GM21390 (cell line): ENCODE data around the gene PARD3B.

Experiments
- ATAC-seq: cut with Tn5 transposase; IDR thresholded peaks from one replicate; pipeline ENCODE4 v1.9.1; 2021; ENCODE audit not compliant: unreplicated experiment

Gene PARD3B

GRCh38 chr2:204933735-204934374 lies 388.6 kb downstream of the PARD3B start:
- ATAC-seq, result no peak

- no peak for ATAC-seq
These were observed 399.7 kb downstream of the PARD3B start for GRCh38 chr2:204944927-204945326.

- no peak for ATAC-seq
These were observed 400.1 kb downstream of the PARD3B start for GRCh38 chr2:204945376-204945775.

DNA sequence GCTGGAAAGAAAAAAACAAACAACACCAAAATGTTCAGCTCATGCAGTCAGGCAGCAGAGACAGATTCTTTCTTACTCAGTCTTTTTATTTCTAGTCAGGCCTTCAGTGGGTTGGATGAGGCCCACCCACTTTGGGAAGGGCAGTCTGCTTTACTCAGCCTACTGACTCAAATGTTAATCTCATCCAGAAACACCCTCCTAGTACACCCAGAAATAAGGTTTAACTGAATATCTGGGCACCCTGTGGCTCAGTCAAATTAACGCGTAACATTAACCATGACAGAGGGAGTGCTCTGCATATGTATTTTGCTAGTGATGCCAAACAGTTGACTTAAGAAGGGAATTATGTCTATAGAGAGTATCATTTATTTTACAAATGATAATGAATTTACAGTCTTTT lies 401.6 kb downstream of the PARD3B start:
- ATAC-seq, result no peak

- ATAC-seq, result no peak
These were observed 402.1 kb downstream of the PARD3B start for GRCh38 chr2:204947405-204947804.

DNA sequence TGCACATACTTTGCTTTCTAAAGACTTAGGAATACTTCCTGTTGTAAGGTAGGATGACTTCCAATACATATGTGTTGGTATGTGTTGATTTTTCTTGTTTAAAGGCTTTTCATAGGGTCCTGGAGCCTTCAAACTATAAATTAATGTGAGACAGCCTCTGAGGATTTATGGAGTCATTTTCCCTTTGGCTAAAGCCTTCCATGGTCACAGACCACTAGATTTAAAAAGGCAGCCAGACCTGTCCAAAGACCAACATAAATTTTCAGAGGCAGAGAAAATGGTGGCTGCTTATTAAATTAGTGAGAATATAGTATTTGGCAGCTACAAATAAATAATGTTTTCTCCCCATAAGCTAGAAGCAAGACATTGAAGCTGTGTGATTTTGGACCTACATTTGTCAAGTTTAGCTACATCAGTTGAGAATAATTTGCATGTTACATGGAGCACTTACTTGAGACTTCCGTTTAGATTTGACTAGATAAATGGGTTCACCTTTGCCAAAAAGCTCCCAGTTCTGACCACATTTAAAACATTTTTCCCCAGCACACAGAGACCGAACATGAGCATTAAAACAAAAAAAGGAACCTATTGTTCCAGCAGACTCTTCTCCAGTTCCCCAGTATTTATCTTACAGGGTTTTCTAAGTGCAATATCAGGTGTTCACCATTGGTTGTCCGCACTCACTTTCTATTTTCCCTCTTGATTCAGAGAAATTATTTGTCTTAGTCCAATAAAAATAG lies 402.9 kb downstream of the PARD3B start:
- no peak for ATAC-seq

GRCh38 chr2:204948822-204949221 lies 403.5 kb downstream of the PARD3B start:
- no peak for ATAC-seq

DNA sequence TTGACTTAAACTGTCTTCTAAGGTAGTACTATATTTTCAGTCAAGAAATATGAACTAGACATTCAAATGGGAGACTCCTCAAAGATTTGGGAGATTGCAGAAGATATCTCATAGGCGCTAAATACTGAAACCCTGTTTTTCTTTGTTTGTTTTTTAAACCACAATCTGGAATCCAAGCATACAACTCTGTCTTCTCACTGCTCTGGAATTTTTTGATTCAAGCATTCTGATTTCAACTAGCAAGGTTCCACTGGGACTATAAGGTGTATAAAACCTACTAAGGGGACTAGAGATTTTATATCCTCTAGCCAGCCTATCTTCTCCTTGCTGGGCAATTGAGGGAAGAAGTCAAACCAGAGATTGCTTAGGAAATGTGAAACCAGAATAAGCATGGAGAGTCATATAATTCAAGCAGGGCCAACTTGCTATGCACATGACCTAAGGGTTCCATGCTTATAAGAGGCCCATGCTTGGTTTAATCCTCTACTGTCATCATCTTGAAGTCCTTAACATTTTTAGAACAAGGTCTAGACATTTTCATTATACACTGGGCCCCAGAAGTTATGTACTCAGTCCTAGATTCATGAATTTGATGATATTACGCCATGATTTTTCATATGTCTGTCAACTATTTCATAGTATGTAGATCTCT lies 405.5 kb downstream of the PARD3B start:
- ATAC-seq, result no peak

DNA sequence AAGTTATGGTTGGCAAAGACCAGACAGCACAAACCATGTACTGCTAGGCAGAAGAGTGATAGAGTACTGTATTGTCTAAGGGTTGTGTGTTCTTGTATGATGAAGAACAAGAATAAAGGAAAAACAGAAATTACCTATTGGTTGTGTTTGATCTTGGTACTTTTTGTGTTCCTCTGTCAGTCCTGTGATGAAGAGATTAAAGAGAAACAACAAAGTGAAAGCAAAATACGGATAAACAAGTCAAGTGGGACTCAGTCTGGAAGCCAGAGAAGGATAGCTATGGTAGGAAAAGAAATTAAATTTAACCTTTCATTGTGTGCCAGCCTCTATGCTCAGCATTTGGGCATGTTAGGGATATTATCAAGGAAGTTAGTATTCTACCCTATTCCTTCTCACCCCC lies 413.1 kb downstream of the PARD3B start:
- ATAC-seq, result no peak

GRCh38 chr2:204964414-204964813 lies 419.1 kb downstream of the PARD3B start:
- ATAC-seq, result no peak

DNA sequence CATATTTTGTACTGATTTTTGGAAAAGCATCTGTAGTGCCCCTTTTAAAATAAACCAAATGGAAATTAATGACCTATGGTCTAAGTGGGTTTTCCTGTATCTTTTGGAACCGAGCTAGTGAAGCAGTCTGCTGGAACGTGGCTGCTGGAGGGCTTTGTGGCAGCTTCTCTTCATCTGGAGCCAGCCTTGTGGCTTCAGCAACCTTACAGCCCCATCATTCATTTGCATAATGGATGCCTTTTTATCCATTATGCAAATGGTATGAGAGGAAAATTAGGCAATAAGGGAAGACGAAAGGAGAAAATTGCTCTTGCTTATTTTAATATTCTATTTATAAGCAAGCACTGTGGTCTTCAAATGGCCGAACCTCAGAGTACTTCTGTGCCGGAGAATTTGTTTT lies 421.0 kb downstream of the PARD3B start:
- no peak for ATAC-seq

DNA sequence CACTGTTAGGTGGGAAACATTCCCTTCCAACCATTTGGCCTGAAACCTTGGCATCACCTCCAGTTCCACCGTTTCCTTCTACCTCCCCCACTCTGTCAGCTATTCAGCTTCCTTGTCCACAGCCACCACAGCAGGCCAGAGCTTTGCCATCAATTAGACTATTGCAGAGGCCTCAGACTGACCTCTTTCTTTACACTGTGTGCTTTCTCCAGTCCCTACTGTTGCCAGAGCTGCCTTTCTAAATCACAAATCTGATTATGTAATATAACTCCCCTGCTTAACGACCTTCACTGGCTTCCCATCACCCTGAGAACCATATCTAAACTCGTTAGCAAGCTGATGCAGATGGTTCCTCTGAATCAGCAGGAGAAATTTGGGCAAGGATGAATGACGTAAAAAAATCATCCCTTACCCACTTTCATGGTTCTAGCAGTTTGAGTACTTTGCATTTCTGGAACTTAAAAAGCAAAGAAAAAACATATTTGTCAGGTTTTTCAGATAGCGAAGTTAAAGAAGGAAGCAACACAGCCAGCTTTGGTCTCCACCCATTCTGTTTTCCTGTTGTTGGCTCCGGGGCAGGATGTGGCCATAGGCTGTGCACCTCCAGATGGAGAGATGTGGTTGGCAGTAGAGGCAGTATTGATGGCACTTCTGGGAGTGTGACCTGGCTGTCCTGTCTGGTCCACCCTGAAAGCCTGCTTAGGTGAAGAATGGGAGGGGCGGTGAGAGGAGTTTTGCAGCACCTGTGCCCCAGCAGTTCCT lies 422.1 kb downstream of the PARD3B start:
- ATAC-seq, result no peak

GRCh38 chr2:204971206-204971907 lies 426.1 kb downstream of the PARD3B start:
- ATAC-seq, result no peak

DNA sequence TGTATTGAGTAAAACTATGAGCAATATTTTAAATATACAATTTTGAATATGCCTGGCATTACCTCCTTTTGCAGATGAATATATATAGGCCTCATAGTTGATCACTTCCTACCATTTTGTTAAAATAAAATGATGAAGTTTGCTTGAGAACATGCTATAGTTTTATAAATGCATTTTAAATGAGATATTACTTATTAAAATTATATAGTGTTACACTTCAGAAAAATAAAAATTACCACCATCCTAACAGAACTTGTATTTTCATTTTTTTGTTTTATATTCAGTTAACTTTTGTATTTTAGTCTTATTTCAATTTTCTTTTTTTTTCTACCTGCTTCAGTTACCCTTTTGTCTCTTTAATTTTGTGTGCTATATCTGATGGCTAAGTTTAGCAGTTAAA lies 426.9 kb downstream of the PARD3B start:
- no peak for ATAC-seq

GRCh38 chr2:204972606-204973336 lies 427.5 kb downstream of the PARD3B start:
- ATAC-seq, result no peak

- ATAC-seq, result no peak
These were observed 428.3 kb downstream of the PARD3B start for GRCh38 chr2:204973616-204974015.

DNA sequence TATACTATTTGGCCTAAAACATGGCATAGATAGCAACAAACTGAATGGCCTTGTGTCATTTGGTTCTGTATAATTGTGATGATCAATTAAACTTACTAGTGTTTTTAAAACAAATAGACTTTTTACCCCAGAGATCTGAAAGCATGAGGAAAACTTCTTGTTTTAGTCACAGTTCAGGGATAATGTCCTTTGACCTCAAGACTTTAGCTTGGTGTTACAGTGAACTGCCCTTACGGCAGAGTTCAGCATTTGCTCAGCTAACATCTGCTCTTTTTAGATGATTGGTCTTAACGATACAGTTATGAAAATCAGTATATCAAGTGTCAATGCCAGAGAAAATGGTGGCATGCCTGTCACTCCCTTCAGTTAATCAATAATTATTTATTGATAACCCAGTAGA lies 429.2 kb downstream of the PARD3B start:
- ATAC-seq, result no peak

DNA sequence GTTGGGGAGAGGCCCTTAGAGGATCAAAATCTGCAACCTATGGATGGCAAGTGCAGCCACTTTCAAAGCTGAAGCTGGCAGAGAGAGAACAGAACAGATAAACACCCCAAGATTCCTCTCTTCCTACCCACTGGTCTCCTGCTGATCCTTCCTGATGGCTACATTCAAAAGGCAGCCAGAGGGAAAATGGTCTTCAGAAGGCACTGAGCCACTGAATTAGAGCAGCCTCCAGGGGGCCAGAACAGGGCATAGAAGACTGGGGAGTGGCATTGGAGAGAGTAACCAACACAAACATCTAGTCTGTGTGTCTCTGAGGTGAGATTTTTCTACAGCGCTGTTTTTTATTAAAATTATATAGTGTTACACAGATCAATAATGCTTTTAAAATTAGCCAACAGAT lies 432.6 kb downstream of the PARD3B start:
- no peak for ATAC-seq

GRCh38 chr2:204982303-204982702 lies 437.0 kb downstream of the PARD3B start:
- no peak for ATAC-seq

GRCh38 chr2:204984518-204984917 lies 439.2 kb downstream of the PARD3B start:
- ATAC-seq, result no peak
